Diencephalon (tissue), 1 donor: ENCODE data around the gene C13orf46. TPM values are rescaled to one million over a fixed set of nuclear protein-coding genes. Genes with fewer than 3 reads are reported as not detected.

Source experiments
- total RNA-seq: library from RNA; depleted of rRNA; stranded (reverse); fragments of >200 nt; gene quantifications from one replicate; pipeline ENCODE4 v1.2.3, GENCODE V29; 2014

The C13orf46 gene
- total RNA-seq: 0.23 TPM

GRCh38 chr13:113973218-113974164, at the start of gene C13orf46:
C13orf46 (minus strand) TSS chr13:113974076; CDS start chr13:113973997, 79 bp downstream.

Other genes with a start within 250 kb of the C13orf46 start
- 1.4 TPM for gene TMEM255B, start 214.8 kb downstream of the C13orf46 start, total RNA-seq
- 27.7 TPM for gene GAS6, start 110.0 kb downstream of the C13orf46 start, total RNA-seq
- gene RASA3, start 158.5 kb upstream of the C13orf46 start, total RNA-seq: 15.0 TPM
- gene CFAP97D2, start 205.2 kb upstream of the C13orf46 start, total RNA-seq: 0.23 TPM